ENCODE data around the gene NR6A1. TPM values are rescaled to one million over a fixed set of nuclear protein-coding genes. Genes with fewer than 3 reads are reported as not detected.

The NR6A1 gene
- total RNA-seq, 1 experiment from 2014 or later: 6.0 TPM

- peak overlapping the region; percentile 66 for H3K27ac ChIP-seq
- H3K9me3 ChIP-seq (replicated peaks): no peaks in the 10 kb centered on the region
- no peaks in the 10 kb centered on the region for H3K27me3 ChIP-seq
- peaks cover 44% of the 10 kb centered on the region for H3K36me3 ChIP-seq
- peak in 1 of 2 experiments; percentile 30 for DNase-seq
- no peak overlapping the region for H3K4me3 ChIP-seq
- H3K4me1 ChIP-seq: peaks cover 44% of the 10 kb centered on the region
Measured at GRCh38 chr9:124696101-124696500, 75.0 kb downstream of the NR6A1 start.

- peaks cover 44% of the 10 kb centered on the region for H3K4me1 ChIP-seq
- H3K4me3 ChIP-seq: peak overlapping the region; percentile 8; the same call in 1 of the 2 replicates
- no peaks in the 10 kb centered on the region for H3K9me3 ChIP-seq (replicated peaks)
- H3K36me3 ChIP-seq: peaks cover 47% of the 10 kb centered on the region
- peak; percentile 87 to 88 for DNase-seq
- no peaks in the 10 kb centered on the region for H3K27me3 ChIP-seq
- peak overlapping the region; percentile 66 for H3K27ac ChIP-seq
Measured at GRCh38 chr9:124695280-124695890, 75.7 kb downstream of the NR6A1 start.

GRCh38 chr9:124694414-124695279, 76.5 kb downstream of the NR6A1 start:
- peaks cover 50% of the 10 kb centered on the region for H3K36me3 ChIP-seq
- peak in 1 of 2 experiments; percentile 53 for DNase-seq
- H3K27ac ChIP-seq: peak overlapping the region; percentile 66
- H3K4me1 ChIP-seq: peaks cover 44% of the 10 kb centered on the region
- peak overlapping the region; percentile 8; the same call in 1 of the 2 replicates for H3K4me3 ChIP-seq
- no peaks in the 10 kb centered on the region for H3K27me3 ChIP-seq
- no peaks in the 10 kb centered on the region for H3K9me3 ChIP-seq (replicated peaks)

GRCh38 chr9:124693403-124693802, 77.7 kb downstream of the NR6A1 start:
- peaks cover 44% of the 10 kb centered on the region for H3K4me1 ChIP-seq
- H3K27me3 ChIP-seq: no peaks in the 10 kb centered on the region

GRCh38 chr9:124688238-124688904, 82.7 kb downstream of the NR6A1 start:
- no peaks in the 10 kb centered on the region for H3K27me3 ChIP-seq
- DNase-seq: no peak
- peaks cover 16% of the 10 kb centered on the region for H3K4me1 ChIP-seq
- H3K9me3 ChIP-seq (replicated peaks): no peaks in the 10 kb centered on the region
- no peak overlapping the region for H3K27ac ChIP-seq
- H3K4me3 ChIP-seq: no peak overlapping the region
- peaks cover 65% of the 10 kb centered on the region for H3K36me3 ChIP-seq

More at GRCh38 chr9:124693403-124693802, 77.7 kb downstream of the NR6A1 start:
- Histone ChIP-seq H3K36me3 (peaks cover 52% of the 10 kb centered on the region), H3K27ac (no peak overlapping the region), H3K4me3 (no peak overlapping the region), H3K9me3 (replicated peaks) (no peaks in the 10 kb centered on the region)
- DNase-seq: peak in 1 of 2 experiments; percentile 27

GRCh38 chr9:124686918-124687317, 84.2 kb downstream of the NR6A1 start:
- Histone ChIP-seq H3K4me3 (no peak overlapping the region), H3K4me1 (peaks cover 10% of the 10 kb centered on the region)

GRCh38 chr9:124685217-124685616, 85.9 kb downstream of the NR6A1 start:
- Histone ChIP-seq H3K4me1 (peaks cover 10% of the 10 kb centered on the region), H3K4me3 (no peak overlapping the region), H3K9me3 (replicated peaks) (no peaks in the 10 kb centered on the region), H3K36me3 (peaks cover 69% of the 10 kb centered on the region), H3K27ac (no peak overlapping the region), H3K27me3 (no peaks in the 10 kb centered on the region)
- DNase-seq: no peak

More at GRCh38 chr9:124686918-124687317, 84.2 kb downstream of the NR6A1 start:
- H3K9me3 ChIP-seq (replicated peaks): no peaks in the 10 kb centered on the region
- peaks cover 70% of the 10 kb centered on the region for H3K36me3 ChIP-seq
- no peak overlapping the region for H3K27ac ChIP-seq
- no peaks in the 10 kb centered on the region for H3K27me3 ChIP-seq
- no peak for DNase-seq

- H3K4me1 ChIP-seq: peaks cover 10% of the 10 kb centered on the region
- peaks cover 68% of the 10 kb centered on the region for H3K36me3 ChIP-seq
- peak; percentile 13 to 54 for DNase-seq
- no peaks in the 10 kb centered on the region for H3K9me3 ChIP-seq (replicated peaks)
- H3K4me3 ChIP-seq: no peak overlapping the region
- no peaks in the 10 kb centered on the region for H3K27me3 ChIP-seq
- no peak overlapping the region for H3K27ac ChIP-seq
Measured at GRCh38 chr9:124684169-124684568, 86.9 kb downstream of the NR6A1 start.

- H3K27me3 ChIP-seq: no peaks in the 10 kb centered on the region
- no peaks in the 10 kb centered on the region for H3K9me3 ChIP-seq (replicated peaks)
- no peak overlapping the region for H3K27ac ChIP-seq
- peaks cover 10% of the 10 kb centered on the region for H3K4me1 ChIP-seq
- no peak overlapping the region for H3K4me3 ChIP-seq
- no peak for DNase-seq
- peaks cover 67% of the 10 kb centered on the region for H3K36me3 ChIP-seq
Measured at GRCh38 chr9:124683043-124683442, 88.1 kb downstream of the NR6A1 start.

- Histone ChIP-seq H3K27ac (no peak overlapping the region), H3K9me3 (replicated peaks) (no peaks in the 10 kb centered on the region)
Measured at GRCh38 chr9:124680714-124681390, 90.3 kb downstream of the NR6A1 start.

GRCh38 chr9:124680049-124680448, 91.1 kb downstream of the NR6A1 start:
- no peak for DNase-seq
- no peak overlapping the region for H3K4me3 ChIP-seq
- H3K36me3 ChIP-seq: peaks cover 69% of the 10 kb centered on the region
- H3K27me3 ChIP-seq: no peaks in the 10 kb centered on the region
- no peak overlapping the region for H3K27ac ChIP-seq
- peaks cover 10% of the 10 kb centered on the region for H3K4me1 ChIP-seq
- no peaks in the 10 kb centered on the region for H3K9me3 ChIP-seq (replicated peaks)

More at GRCh38 chr9:124680714-124681390, 90.3 kb downstream of the NR6A1 start:
- no peak overlapping the region for H3K4me3 ChIP-seq
- H3K27me3 ChIP-seq: no peaks in the 10 kb centered on the region
- H3K4me1 ChIP-seq: peaks cover 10% of the 10 kb centered on the region
- DNase-seq: no peak
- H3K36me3 ChIP-seq: peaks cover 67% of the 10 kb centered on the region

- Histone ChIP-seq H3K27me3 (no peaks in the 10 kb centered on the region), H3K27ac (no peak overlapping the region), H3K36me3 (peaks cover 61% of the 10 kb centered on the region), H3K4me1 (no peaks in the 10 kb centered on the region), H3K9me3 (replicated peaks) (no peaks in the 10 kb centered on the region), H3K4me3 (no peak overlapping the region)
- no peak for DNase-seq
Measured at GRCh38 chr9:124676159-124676551, 95.0 kb downstream of the NR6A1 start.

- Histone ChIP-seq H3K4me3 (no peak overlapping the region), H3K27ac (no peak overlapping the region), H3K36me3 (peaks cover 57% of the 10 kb centered on the region), H3K27me3 (no peaks in the 10 kb centered on the region), H3K9me3 (replicated peaks) (no peaks in the 10 kb centered on the region), H3K4me1 (no peaks in the 10 kb centered on the region)
- no peak for DNase-seq
Measured at GRCh38 chr9:124675261-124676158, 95.6 kb downstream of the NR6A1 start.

Data from SJCRH30 (cell line).